Adrenal gland (tissue), 5 donors: ENCODE results near the gene WDFY4.

ENCODE experiments used
- POLR2A ChIP-seq, 2 donors: fragments of 450-650 bp; IDR thresholded peaks; one replicate each; pipeline ENCODE4 v1.6.1; 2017; ENCODE audit warnings: antibody characterized with exemption in 2 of 2, mild to moderate bottlenecking in 2 of 2, moderate library complexity in 1 of 2
- TF ChIP-seq, protein P1 (sequence below), 6 experiments: fragments of 450-650 bp in 4 of 6; fragments of 200-600 bp in 2 of 6; sonication (generic) in 1 of 6; IDR thresholded peaks; 1 replicate in 5 of 6; 2 replicates in 1 of 6; pipeline versions ENCODE4 v1.5.1 to v1.8.0; 2016 to 2021; ENCODE audit warnings: antibody characterized with exemption in 6 of 6, mild to moderate bottlenecking in 2 of 6, moderate library complexity in 1 of 6
- donor health status: DM: no; HTN: no; CAD: no.

DNA sequence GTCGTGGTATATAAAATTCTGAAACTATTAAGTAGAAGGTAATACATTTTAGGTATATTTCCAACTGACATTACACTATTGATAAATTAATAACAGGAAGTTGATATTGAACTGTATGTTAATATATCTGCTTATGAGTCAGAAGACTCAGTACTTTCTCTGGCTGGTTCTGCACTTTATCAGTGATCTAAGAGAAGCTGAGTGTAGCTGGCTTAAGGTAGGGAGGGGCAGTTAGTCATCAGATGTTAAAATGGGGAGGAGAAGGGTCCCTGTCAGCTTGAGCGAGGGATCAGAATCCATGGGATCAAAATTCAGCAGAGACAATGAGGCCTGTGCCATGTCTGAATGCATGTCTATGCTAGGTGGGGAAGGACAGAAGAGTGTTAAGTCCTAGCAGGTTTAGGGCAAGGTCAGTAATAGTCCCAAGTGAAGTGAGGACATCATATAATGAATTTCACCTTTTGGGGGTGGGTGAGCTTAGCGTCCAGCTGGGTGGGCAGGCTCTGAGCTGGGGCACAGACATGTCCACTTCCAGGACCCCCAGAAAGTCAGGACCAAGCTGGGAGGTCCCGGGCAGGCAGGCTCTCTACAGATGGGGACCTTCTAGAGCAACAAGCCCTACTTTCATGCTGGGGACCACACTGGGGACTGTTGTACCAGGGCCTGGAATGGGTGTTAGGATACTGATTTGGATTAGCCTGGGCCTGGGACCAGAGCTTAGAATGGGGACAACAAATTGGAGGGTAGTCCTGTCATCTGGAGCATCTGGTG is 82.9 kb downstream of the WDFY4 start:
- TF ChIP-seq, protein P1, sequence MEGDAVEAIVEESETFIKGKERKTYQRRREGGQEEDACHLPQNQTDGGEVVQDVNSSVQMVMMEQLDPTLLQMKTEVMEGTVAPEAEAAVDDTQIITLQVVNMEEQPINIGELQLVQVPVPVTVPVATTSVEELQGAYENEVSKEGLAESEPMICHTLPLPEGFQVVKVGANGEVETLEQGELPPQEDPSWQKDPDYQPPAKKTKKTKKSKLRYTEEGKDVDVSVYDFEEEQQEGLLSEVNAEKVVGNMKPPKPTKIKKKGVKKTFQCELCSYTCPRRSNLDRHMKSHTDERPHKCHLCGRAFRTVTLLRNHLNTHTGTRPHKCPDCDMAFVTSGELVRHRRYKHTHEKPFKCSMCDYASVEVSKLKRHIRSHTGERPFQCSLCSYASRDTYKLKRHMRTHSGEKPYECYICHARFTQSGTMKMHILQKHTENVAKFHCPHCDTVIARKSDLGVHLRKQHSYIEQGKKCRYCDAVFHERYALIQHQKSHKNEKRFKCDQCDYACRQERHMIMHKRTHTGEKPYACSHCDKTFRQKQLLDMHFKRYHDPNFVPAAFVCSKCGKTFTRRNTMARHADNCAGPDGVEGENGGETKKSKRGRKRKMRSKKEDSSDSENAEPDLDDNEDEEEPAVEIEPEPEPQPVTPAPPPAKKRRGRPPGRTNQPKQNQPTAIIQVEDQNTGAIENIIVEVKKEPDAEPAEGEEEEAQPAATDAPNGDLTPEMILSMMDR (IDR thresholded peaks at IDR 0.05): no peak
- TF ChIP-seq POLR2A (IDR thresholded peaks at IDR 0.05): no peak
